PC-9 (cell line): ENCODE results near the gene DNM3. TPM values are rescaled to one million over a fixed set of nuclear protein-coding genes. Genes with fewer than 3 reads are reported as not detected.
"Not testable (repeated sequence)": the region's sequence is repeated elsewhere in the genome, so short reads cannot be mapped to it uniquely, and the experiment has no call there.

Experiments
- BruUV-seq: library from RNA; stranded (reverse); fragments of 400-500 nt; replicated peaks from 2 replicates; lab custom pipeline; 2021; lab: Mats Ljungman, UMichigan
- CTCF ChIA-PET: fragments of 300-600 bp; sonication (Branson Sonifier 250); formaldehyde crosslinking; loops from one replicate; lab custom pipeline; 2022; ENCODE audit warnings: antibody characterized with exemption; lab: Charles Lee
- POLR2A ChIA-PET: fragments of 300-600 bp; sonication (Branson Sonifier 250); formaldehyde crosslinking; loops from one replicate; lab custom pipeline; 2022; ENCODE audit warnings: antibody characterized with exemption; ENCODE audit not compliant: unreplicated experiment; lab: Charles Lee
- DNase-seq, 2 experiments: peaks; one replicate each; pipeline versions ENCODE4 v3.0.0 to v3.0.0-alpha.2; 2015 to 2022; ENCODE audit warnings: mixed read lengths in 1 of 2
- H2AFZ ChIP-seq: fragments of 200-600 bp; sonication (generic); 2 replicates; pipeline ENCODE4 v1.8.1; 2017; ENCODE audit warnings: antibody characterized with exemption
- H3F3A ChIP-seq: fragments of 200-600 bp; sonication (generic); 2 replicates; pipeline ENCODE4 v1.8.1; 2017; ENCODE audit warnings: antibody characterized with exemption, mild to moderate bottlenecking, low read depth; ENCODE audit not compliant: insufficient read depth
- H3K27ac ChIP-seq: fragments of 200-600 bp; sonication (generic); 2 replicates; pipeline ENCODE4 v1.6.1; 2016; ENCODE audit warnings: mixed run types
- H3K27me3 ChIP-seq: fragments of 200-600 bp; sonication (generic); 2 replicates; pipeline ENCODE4 v1.6.1; 2016; ENCODE audit warnings: low read depth, mixed run types; ENCODE audit not compliant: insufficient read depth
- H3K36me3 ChIP-seq: fragments of 200-600 bp; sonication (generic); 2 replicates; pipeline ENCODE4 v1.6.1; 2016; ENCODE audit warnings: low read depth, mixed run types
- H3K4me1 ChIP-seq: fragments of 200-600 bp; sonication (generic); replicated peaks from 2 replicates; pipeline ENCODE4 v1.6.1; 2016; ENCODE audit warnings: mixed run types; ENCODE audit not compliant: insufficient read depth
- H3K4me2 ChIP-seq: fragments of 200-600 bp; sonication (generic); 2 replicates; pipeline ENCODE4 v1.6.1; 2017; ENCODE audit warnings: mixed run types
- H3K4me3 ChIP-seq: fragments of 200-600 bp; sonication (generic); 2 replicates; pipeline ENCODE4 v1.6.1; 2016; ENCODE audit warnings: mixed run types
- H3K79me2 ChIP-seq: fragments of 200-600 bp; sonication (generic); 2 replicates; pipeline ENCODE4 v1.6.1; 2017; ENCODE audit warnings: low read depth, mixed run types
- H3K9me2 ChIP-seq: fragments of 200-600 bp; sonication (generic); 2 replicates; pipeline ENCODE4 v1.8.1; 2017; ENCODE audit warnings: mild to moderate bottlenecking; ENCODE audit not compliant: insufficient read depth
- H3K9me3 ChIP-seq: fragments of 200-600 bp; sonication (generic); 2 replicates; pipeline ENCODE4 v1.8.1; 2016; ENCODE audit warnings: low read depth; ENCODE audit not compliant: insufficient read depth
- H4K20me1 ChIP-seq: fragments of 200-600 bp; sonication (generic); 2 replicates; pipeline ENCODE4 v1.8.1; 2017; ENCODE audit not compliant: insufficient read depth
- EZH2 ChIP-seq: fragments of 200-600 bp; sonication (generic); IDR thresholded peaks from 2 replicates; pipeline ENCODE4 v1.8.0; 2017; ENCODE audit warnings: antibody characterized with exemption, low read depth
- intact Hi-C: fragments of 100-400 bp; cut with micrococcal nuclease; formaldehyde crosslinking; loops from one replicate; pipeline ENCODE4 v1.10.0; 2022; ENCODE audit not compliant: unreplicated experiment
- total RNA-seq: library from RNA; stranded (reverse); gene quantifications from 2 replicates; pipeline ENCODE4 v1.2.3, GENCODE V29; 2021
- TF ChIP-seq, protein P1 (sequence below): fragments of 200-600 bp; sonication (generic); conservative IDR thresholded peaks from 2 replicates; pipeline ENCODE4 v1.6.1; 2017; ENCODE audit warnings: mixed run types, antibody characterized with exemption, mild to moderate bottlenecking, moderate library complexity

Gene DNM3
- total RNA-seq, 1 experiment from 2014 or later: 1.7 TPM

DNA sequence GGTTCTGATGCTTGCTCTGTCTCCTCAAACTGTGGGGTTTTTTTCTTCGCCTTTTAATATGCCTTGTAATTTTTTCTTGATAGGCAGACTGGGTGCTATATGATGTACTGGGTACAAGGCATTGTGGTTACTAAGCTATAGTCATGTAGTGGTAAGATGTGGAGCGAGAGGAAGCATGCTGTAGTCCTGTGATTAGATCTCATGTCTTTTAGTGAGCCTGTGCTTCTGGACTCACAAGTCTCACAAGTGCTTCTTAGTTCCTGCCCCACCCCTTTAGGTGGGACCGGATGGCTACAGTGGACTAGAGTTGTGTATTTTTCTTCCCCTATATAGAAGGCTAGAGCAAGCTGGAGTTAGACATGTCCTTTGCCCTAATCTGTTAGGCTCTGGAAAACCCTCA is 178.7 kb downstream of the DNM3 start:
- Histone ChIP-seq H2AFZ (no peak overlapping the region), H3K9me2 (no peaks in the 10 kb centered on the region), H3K4me1 (no peaks in the 10 kb centered on the region), H3K79me2 (no peaks in the 10 kb centered on the region), H3K4me2 (no peak overlapping the region), H3K36me3 (no peaks in the 10 kb centered on the region), H3K9me3 (no peaks in the 10 kb centered on the region), H3K4me3 (no peak overlapping the region), H3K27me3 (no peaks in the 10 kb centered on the region), H3K27ac (no peak overlapping the region), H4K20me1 (no peaks in the 10 kb centered on the region), H3F3A (no peaks in the 10 kb centered on the region)
- intact Hi-C loops: no loop called here
- no peak for DNase-seq
- ChIA-PET POLR2A (no interaction called here), CTCF (no interaction called here)
- no peak for TF ChIP-seq EZH2
- TF ChIP-seq, protein P1, sequence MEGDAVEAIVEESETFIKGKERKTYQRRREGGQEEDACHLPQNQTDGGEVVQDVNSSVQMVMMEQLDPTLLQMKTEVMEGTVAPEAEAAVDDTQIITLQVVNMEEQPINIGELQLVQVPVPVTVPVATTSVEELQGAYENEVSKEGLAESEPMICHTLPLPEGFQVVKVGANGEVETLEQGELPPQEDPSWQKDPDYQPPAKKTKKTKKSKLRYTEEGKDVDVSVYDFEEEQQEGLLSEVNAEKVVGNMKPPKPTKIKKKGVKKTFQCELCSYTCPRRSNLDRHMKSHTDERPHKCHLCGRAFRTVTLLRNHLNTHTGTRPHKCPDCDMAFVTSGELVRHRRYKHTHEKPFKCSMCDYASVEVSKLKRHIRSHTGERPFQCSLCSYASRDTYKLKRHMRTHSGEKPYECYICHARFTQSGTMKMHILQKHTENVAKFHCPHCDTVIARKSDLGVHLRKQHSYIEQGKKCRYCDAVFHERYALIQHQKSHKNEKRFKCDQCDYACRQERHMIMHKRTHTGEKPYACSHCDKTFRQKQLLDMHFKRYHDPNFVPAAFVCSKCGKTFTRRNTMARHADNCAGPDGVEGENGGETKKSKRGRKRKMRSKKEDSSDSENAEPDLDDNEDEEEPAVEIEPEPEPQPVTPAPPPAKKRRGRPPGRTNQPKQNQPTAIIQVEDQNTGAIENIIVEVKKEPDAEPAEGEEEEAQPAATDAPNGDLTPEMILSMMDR: no peak
- BruUV-seq: no TSS peak

DNA sequence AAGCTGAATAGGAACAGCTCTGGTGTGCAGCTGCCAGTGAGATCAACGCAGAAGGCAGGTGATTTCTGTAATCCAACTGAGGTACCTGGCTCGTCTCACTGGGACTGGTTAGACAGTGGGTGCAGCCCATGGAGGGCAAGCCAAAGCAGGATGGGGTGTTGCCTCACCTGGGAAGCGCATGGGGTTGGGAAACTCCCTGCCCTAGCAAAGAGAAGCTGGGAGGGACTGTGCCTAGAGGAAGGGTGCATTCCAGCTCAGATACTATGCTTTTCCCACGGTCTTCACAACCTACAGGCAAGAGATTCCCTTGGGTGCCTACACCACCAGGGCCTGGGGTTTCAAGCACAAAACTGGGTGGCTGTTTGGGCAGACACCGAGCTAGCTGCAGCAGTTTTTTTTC is 183.2 kb downstream of the DNM3 start:
- Histone ChIP-seq H3K27me3 (no peaks in the 10 kb centered on the region), H2AFZ (no peak overlapping the region), H4K20me1 (no peaks in the 10 kb centered on the region), H3K9me2 (no peaks in the 10 kb centered on the region), H3K4me3 (no peak overlapping the region), H3K4me1 (no peaks in the 10 kb centered on the region), H3F3A (no peaks in the 10 kb centered on the region), H3K36me3 (no peaks in the 10 kb centered on the region), H3K4me2 (no peak overlapping the region), H3K9me3 (no peaks in the 10 kb centered on the region), H3K27ac (no peak overlapping the region), H3K79me2 (no peaks in the 10 kb centered on the region)
- no TSS peak for BruUV-seq
- intact Hi-C loops: no loop called here
- POLR2A ChIA-PET: no interaction called here
- DNase-seq: no peak
- CTCF ChIA-PET: no interaction called here
- no peak for TF ChIP-seq EZH2
- TF ChIP-seq, protein P1: no peak

DNA sequence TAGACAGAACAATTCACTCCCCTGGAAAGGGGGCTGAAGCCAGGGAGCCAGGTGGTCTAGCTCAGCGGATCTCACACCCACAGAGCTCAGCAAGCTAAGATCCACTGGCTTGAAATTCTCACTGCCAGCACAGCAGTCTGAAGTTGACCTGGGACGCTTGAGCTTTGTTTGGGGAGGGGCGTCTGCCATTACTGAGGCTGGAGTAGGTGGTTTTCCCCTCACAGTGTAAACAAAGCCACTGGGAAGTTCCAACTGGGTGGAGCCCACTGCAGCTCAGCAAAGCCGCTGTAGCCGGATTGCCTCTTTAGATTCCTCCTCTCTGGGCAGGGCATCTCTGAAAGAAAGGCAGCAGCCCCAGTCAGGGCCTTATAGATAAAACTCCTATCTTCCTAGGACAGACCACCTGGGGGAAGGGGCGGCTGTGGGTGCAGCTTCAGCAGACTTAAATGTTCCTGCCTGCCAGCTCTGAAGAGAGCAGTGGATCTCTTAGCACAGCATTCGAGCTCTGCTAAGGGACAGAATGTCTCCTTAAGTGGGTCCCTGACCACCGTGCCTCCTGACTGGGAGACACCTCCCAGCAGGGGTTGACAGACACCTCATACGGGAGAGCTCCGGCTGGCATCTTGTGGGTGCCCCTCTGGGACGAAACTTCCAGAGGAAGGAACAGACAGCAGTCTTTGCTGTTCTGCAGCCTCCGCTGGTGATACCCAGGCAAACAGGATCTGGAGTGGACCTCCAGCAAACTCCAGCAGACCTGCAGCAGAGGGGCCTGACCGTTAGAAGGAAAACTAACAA is 183.8 kb downstream of the DNM3 start:
- H3K4me1 ChIP-seq, H3K27ac ChIP-seq, POLR2A ChIA-PET, H3K4me3 ChIP-seq, H3F3A ChIP-seq, CTCF ChIA-PET, H3K36me3 ChIP-seq, H4K20me1 ChIP-seq, intact Hi-C loops, BruUV-seq, H3K27me3 ChIP-seq, H3K9me2 ChIP-seq, H2AFZ ChIP-seq, H3K4me2 ChIP-seq, DNase-seq, H3K79me2 ChIP-seq, H3K9me3 ChIP-seq: not testable (repeated sequence)

DNA sequence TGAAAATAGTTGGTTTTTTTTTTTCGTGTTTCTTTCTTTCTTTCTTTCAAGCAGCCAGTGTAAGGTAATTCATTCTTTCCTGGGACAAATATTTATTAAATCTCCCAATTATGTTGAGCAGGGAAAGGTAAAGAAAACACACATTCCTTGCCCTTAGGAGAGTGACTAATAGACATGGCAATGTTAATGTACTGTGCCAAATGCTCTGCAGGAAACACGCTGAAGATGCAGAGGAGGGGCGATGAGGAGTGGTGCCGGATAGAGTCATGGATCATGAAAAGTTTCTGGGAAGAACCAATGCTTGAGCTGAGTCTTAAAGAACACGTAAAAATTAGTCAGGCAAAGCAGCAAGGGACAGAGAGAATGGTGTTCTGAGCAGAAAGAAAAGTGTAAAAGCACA is 199.2 kb downstream of the DNM3 start:
- BruUV-seq: no TSS peak
- Histone ChIP-seq H3K79me2 (no peaks in the 10 kb centered on the region), H2AFZ (no peak overlapping the region), H3K9me2 (no peaks in the 10 kb centered on the region; the same call in 1 of the 2 replicates), H3K4me2 (no peak overlapping the region), H3F3A (no peaks in the 10 kb centered on the region), H3K4me1 (0 out of 2 replicates have a peak, but pooled peaks cover 7% of the 10 kb centered on the region), H3K36me3 (no peaks in the 10 kb centered on the region), H3K27ac (no peak overlapping the region), H3K27me3 (no peaks in the 10 kb centered on the region), H3K9me3 (no peaks in the 10 kb centered on the region), H4K20me1 (no peaks in the 10 kb centered on the region), H3K4me3 (no peak overlapping the region)
- CTCF ChIA-PET: no interaction called here
- intact Hi-C loops: no loop called here
- POLR2A ChIA-PET: no interaction called here
- TF ChIP-seq, protein P1: no peak
- TF ChIP-seq EZH2: no peak
- peak; percentile 34 to 46 for DNase-seq
